Medulla oblongata (tissue), 1 donor: ENCODE measurements around the gene CLSTN3.
"Not testable (repeated sequence)": the region's sequence is repeated elsewhere in the genome, so short reads cannot be mapped to it uniquely, and the experiment has no call there.

ENCODE experiments used
- DNase-seq: peaks from one replicate; pipeline ENCODE4 v3.0.0-alpha.2; 2015; ENCODE audit errors: extremely low spot score

The CLSTN3 gene

DNA sequence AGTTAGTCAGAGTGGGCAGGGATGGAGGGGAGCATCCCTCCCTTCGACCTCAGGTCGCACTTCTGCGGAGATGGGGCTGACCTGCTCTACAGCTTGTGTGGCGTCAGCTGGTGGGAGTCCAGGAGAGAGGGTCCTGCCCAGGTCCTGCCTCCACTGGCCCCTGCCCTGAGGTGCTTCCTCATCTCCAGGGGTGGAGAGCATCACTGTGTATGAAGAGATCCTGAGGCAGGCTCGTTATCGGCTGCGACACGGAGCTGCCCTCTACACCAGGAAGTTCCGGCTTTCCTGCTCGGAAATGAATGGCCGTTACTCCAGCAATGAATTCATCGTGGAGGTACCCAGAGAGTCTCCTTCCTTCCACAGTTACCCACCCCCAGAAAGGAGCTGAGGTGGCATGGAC is 20.2 kb downstream of the CLSTN3 start:
- DNase-seq = no peak

DNA sequence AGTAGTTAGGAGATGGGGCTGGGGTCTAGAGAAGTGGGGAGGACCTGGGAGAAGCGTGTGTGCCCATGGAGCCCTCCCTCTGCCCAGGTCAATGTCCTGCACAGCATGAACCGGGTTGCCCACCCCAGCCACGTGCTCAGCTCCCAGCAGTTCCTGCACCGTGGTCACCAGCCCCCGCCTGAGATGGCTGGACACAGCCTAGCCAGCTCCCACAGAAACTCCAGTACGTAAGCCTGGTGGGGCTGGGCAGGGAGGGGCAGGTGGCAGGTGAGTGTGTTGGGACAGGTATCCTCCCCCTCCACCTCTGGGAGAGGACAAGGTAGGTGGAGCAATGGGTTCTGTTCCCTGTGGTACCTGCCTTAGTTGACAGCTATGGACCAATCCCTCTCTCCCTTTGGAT is 20.7 kb downstream of the CLSTN3 start:
- no peak for DNase-seq

- no peak for DNase-seq
Observed at GRCh38 chr12:7151532-7151931, 21.4 kb downstream of the CLSTN3 start.

DNA sequence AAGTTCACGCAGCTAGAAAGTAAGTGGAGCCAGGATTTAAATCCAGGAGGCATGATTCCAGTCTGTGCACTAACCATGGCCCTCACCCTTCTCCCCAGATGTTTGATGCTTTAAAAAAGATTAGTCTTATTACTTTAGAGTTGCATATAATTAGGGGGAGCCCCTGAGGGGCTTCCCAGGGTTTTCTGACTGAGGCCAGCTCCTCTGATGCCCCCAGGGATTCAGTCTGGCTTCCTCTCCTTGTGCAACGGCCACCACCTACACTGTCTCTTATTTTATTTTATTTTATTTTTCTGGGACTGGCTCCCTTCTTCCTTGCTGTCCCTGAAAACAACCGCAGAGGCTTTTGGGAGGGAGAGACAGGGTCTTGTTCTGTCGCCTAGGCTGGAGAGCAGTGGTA is 22.6 kb downstream of the CLSTN3 start:
- DNase-seq = no peak

GRCh38 chr12:7154042-7154441 is 23.9 kb downstream of the CLSTN3 start:
- DNase-seq = no peak

DNA sequence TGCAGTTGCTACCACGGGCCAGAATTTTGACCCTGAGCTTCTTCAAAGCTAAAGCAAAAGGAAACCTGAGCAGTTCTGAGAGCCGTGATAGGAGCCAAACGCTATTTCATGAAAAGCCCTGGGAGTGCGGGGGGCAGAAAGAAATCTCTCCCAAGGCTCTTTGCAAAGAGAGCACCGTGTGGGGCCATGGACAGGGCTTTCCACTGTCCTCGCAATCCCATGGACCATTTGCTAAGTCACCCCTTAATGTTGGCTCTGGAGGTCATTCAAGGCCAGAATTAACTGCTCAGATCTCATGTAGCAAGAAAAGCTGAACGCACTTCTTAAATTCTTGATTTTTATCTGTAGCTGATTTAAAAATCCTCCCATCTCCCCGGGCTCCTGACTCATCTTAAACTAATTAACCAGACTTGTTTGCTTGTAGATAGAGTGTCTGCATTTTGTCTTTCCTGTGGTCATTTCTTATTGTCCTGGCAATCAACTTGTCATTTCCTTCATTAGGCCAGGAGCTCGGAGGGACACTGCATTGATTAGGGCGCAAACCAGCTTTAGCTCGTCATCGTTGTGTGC is 24.8 kb downstream of the CLSTN3 start:
- no peak for DNase-seq

DNA sequence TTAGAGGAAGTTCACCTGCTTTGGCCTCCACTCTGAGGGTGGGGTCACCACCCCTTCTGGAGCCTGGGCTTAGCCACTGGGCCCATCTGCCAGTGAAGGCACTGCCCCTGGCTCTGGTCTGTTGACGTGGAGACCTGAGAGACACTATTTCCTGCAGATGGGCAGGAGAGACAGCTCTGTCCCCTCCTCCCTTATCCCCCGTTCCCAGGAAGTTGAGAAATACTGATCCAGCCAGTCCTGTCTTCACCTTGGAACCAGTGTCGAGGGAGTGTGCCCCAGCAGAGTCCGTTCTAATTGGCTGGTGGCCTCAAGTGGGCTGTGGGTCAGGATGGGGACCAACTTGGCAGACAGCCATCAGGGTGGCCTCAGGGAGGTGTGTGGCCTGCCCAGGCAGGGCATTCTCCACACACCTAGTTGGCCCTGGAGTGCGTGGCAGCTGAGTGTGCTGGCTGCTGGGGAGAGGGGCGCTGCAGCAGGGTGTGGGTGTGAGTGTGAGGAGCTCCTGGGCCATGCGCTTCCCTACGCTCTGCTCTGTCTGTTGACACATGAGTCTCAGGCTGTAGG is 25.4 kb downstream of the CLSTN3 start:
- DNase-seq = no peak

- DNase-seq = no peak
Observed at GRCh38 chr12:7156259-7157197, 26.4 kb downstream of the CLSTN3 start.

DNA sequence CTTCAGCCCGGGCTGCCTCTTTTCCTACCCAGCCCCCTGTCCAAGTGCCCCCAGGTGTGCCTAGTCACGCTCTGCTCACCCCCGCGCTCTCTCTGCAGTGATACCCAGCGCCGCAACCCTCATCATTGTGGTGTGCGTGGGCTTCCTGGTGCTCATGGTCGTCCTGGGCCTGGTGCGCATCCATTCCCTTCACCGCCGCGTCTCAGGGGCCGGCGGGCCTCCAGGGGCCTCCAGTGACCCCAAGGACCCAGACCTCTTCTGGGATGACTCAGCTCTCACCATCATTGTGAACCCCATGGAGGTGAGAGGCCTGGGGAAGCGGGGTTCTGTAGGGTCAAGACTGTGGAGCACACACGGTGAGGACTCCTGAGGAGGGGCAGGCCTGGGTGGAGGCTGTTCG is 27.2 kb downstream of the CLSTN3 start:
- no peak for DNase-seq

DNA sequence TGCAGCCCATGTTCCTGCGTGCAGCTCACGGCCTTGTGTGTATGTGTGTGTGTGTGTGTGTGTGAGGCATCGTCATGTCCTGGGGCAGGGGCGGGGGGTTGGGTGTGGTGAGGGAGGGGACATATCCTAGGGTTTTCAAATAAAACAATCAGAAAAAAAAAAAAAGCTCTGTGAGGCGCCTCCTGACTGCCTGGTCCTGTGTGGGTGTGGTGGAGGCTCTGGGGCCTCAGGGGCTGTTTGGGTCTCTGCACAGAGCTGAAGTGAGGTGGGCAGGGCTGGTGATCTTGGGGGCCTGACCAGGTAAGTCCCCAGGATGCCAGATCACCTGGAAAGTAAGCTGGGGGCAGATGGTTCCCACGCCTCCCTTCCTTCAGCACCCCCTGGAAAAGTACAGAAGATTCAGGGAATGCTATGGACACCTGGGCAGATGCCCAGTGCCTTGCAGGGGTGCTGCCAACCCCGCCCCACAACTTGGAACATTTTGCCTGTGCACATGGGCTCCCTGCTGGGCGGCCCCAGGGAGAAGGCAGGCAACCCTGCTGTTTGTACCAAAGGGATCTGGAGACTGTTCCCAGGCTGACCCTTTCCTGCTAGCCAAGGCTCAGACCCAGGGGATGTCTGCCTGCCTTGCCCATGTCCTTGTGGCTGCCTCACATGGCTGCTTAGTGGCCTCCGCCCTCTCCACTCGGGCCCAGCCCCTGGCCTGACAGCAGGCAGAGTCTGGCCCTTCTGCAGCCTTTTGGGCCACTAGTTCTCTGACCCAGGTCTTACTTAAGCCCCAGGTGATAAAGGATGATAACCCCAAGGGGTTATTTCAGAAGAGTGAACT is 28.8 kb downstream of the CLSTN3 start:
- DNase-seq = no peak

DNA sequence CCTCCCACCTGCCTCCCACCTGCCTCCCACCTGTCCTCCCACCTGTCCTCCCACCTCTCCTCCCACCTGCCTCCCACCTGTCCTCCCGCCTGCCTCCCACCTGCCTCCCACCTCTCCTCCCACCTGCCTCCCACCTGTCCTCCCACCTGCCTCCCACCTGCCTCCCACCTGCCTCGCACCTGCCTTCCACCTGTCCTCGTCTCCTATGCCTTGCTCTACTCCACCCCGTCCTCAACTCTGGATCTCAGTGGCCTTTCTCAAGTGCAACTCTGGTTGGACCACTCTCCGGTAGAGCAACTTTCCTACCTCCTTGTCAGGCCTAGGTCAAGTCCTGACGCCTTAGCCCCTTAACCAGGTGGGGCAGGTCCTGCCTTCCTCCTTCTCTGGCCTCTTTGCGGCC is 30.0 kb downstream of the CLSTN3 start:
- DNase-seq = no peak

GRCh38 chr12:7161327-7161726 is 31.2 kb downstream of the CLSTN3 start:
- DNase-seq = no peak

- DNase-seq = no peak
Observed at GRCh38 chr12:7161811-7162210, 31.6 kb downstream of the CLSTN3 start.

DNA sequence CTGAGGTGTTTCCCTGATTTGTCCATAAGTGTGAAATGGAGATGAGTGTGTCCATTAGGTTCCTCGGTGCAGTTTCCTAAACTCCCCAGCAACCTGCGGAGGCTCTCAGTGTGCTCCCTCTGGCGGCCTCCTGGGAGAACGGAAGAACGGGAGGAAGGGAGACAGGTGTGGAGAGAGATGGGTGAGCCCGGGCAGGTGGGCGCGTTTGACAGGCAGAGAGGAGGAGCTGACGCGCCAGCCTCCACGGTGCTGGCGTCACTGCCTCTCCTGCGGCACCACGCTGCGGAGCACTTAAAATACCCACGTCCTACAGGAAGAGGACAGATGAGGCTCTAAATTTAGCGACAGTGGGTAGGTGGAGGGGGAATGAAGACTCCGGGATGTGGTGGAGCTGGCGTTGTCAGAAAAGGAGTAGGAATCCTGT is 32.5 kb downstream of the CLSTN3 start:
- no peak for DNase-seq

- no peak for DNase-seq
Observed at GRCh38 chr12:7169951-7170350, 39.8 kb downstream of the CLSTN3 start.

- DNase-seq = no peak
Observed at GRCh38 chr12:7171854-7172253, 41.7 kb downstream of the CLSTN3 start.

DNA sequence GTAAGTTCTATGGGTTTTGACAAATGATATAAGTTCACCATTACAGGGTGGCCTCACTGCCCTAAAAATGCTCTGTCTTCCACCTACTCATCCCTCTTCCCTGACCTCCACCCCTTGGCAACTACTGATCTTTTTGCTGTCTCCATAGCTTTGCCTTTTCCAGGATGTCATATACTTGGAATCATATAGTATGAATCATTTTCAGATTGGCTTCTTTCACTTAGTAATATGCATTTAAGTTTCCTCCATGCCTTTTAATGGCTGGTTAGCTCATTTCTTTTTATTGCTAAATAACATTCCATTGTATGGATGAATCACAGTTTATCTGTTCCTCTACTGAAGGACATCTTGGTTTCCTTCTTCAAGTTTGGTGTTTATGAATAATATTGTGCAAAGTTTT is 45.3 kb downstream of the CLSTN3 start:
- no peak for DNase-seq

- no peak for DNase-seq
Observed at GRCh38 chr12:7176595-7176994, 46.4 kb downstream of the CLSTN3 start.

- no peak for DNase-seq
Observed at GRCh38 chr12:7178481-7178880, 48.3 kb downstream of the CLSTN3 start.

- no peak for DNase-seq
Observed at GRCh38 chr12:7180685-7181084, 50.5 kb downstream of the CLSTN3 start.

GRCh38 chr12:7186058-7186457 is 55.9 kb downstream of the CLSTN3 start:
- DNase-seq = not testable (repeated sequence)
